ENCODE results near the gene KCNG2.

The KCNG2 gene

DNA sequence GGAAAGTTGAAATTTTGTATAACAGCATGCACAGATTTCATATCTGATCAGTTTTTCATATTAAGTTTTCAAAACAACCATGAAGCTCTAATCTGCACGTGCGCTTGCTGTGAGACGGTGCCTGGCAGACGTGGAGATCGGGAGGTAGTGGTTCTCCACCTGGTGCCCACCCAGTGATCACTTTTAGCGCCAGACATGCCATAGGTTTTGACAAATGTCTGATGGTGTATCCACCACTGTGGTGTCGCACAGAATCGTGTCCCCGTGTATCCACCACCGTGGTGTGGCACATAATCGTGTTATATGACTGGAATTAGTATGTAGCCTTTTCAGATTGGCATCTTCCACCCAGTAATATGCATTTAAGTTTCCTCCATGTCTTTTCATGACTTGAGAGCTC, 40.9 kb upstream of the KCNG2 start:
- H3K4me3 ChIP-seq (ENCODE audit: low read length in 2 of 2): no peak overlapping the region
- H3K4me2 ChIP-seq (ENCODE audit: insufficient read depth, low read length, poor library complexity, severe bottlenecking): no peak overlapping the region
- no peak overlapping the region for H2AFZ ChIP-seq (ENCODE audit: low read length)
- H3K27me3 ChIP-seq (ENCODE audit: control insufficient read depth in 3 of 3, insufficient read depth in 3 of 3, low read depth in 1 of 3, low read length in 3 of 3): no peaks in the 10 kb centered on the region
- no peak overlapping the region for H2BK5ac ChIP-seq (ENCODE audit: low read length)
- H2BK120ac ChIP-seq (ENCODE audit: low read depth, low read length): no peak overlapping the region
- H3K27ac ChIP-seq (replicated peaks; ENCODE audit: low read length): no peak overlapping the region
- H2BK15ac ChIP-seq (ENCODE audit: low read length): no peak overlapping the region
- no peaks in the 10 kb centered on the region for H3K4me1 ChIP-seq (ENCODE audit: control insufficient read depth in 2 of 2, insufficient read depth in 1 of 2, low read depth in 1 of 2, low read length in 2 of 2)
- no peak overlapping the region for H3K18ac ChIP-seq (ENCODE audit: low read length)
- no CpG with 5 or more reads among the region's 11 CpGs for WGBS, 2 donors (ENCODE audit: extremely low coverage in 2 of 2, insufficient read length in 2 of 2, insufficient replicate concordance in 1 of 2)
- no peak overlapping the region for H3K14ac ChIP-seq (ENCODE audit: low read length)
- no peak overlapping the region for H3K4ac ChIP-seq (ENCODE audit: low read length)
- no peak overlapping the region for H2AK5ac ChIP-seq (ENCODE audit: low read depth, low read length)
- no peak overlapping the region for H3K9ac ChIP-seq (ENCODE audit: low read depth, low read length, poor library complexity)
- no peak overlapping the region for H4K91ac ChIP-seq (ENCODE audit: low read depth, low read length, poor library complexity)
- H3K9me3 ChIP-seq (replicated peaks in 1 of 2; ENCODE audit: control insufficient read depth in 2 of 2, insufficient read depth in 1 of 2, low read depth in 1 of 2, low read length in 2 of 2): peaks cover 3 to 4% of the 10 kb centered on the region in 2 donors
- no peak for DNase-seq (ENCODE audit: low spot score)
- H3K23ac ChIP-seq (ENCODE audit: low read depth, low read length, poor library complexity): no peak overlapping the region
- no peak overlapping the region for H4K8ac ChIP-seq (ENCODE audit: low read depth, low read length)
- no peaks in the 10 kb centered on the region for H3K79me1 ChIP-seq (ENCODE audit: low read depth, low read length)
- H2BK12ac ChIP-seq (ENCODE audit: low read length): no peak overlapping the region
- H3K36me3 ChIP-seq (replicated peaks in 1 of 2; ENCODE audit: control insufficient read depth in 2 of 2, insufficient read depth in 2 of 2, low read length in 2 of 2): peaks cover 16 to 30% of the 10 kb centered on the region in 2 donors

DNA sequence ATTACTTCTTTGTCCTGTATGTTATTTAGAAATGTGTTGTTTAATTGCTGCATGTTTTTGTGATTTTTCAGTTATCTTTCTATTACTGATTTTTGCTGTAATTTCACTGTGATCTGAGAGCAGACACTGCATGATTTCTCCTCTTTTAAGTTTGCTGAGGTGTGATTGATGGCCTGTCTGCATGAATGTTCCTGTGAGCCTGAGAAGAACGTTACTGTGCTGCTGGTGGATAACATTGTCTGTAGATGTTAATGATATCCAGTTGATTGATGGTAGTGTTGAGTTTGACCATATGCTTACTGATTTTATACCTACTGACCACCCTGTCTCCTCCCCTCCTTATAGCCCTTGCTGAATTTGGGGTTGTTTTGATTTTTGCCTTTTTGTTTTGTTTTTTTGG, 37.4 kb upstream of the KCNG2 start:
- Histone ChIP-seq H2BK120ac (ENCODE audit: low read depth, low read length) (no peak overlapping the region), H3K27ac (replicated peaks; ENCODE audit: low read length) (no peak overlapping the region), H2AK5ac (ENCODE audit: low read depth, low read length) (no peak overlapping the region), H3K36me3 (replicated peaks in 1 of 2; ENCODE audit: control insufficient read depth in 2 of 2, insufficient read depth in 2 of 2, low read length in 2 of 2) (peaks cover 0 to 8% of the 10 kb centered on the region in 2 donors), H3K4ac (ENCODE audit: low read length) (no peak overlapping the region), H3K9me3 (replicated peaks in 1 of 2; ENCODE audit: control insufficient read depth in 2 of 2, insufficient read depth in 1 of 2, low read depth in 1 of 2, low read length in 2 of 2) (peaks cover 4 to 5% of the 10 kb centered on the region in 2 donors), H2BK12ac (ENCODE audit: low read length) (no peak overlapping the region), H3K27me3 (ENCODE audit: control insufficient read depth in 3 of 3, insufficient read depth in 3 of 3, low read depth in 1 of 3, low read length in 3 of 3) (no peaks in the 10 kb centered on the region), H4K91ac (ENCODE audit: low read depth, low read length, poor library complexity) (no peak overlapping the region), H2BK15ac (ENCODE audit: low read length) (no peak overlapping the region), H2AFZ (ENCODE audit: low read length) (no peak overlapping the region), H2BK5ac (ENCODE audit: low read length) (no peak overlapping the region), H3K79me1 (ENCODE audit: low read depth, low read length) (no peaks in the 10 kb centered on the region), H3K9ac (ENCODE audit: low read depth, low read length, poor library complexity) (no peak overlapping the region), H3K4me2 (ENCODE audit: insufficient read depth, low read length, poor library complexity, severe bottlenecking) (no peak overlapping the region), H3K18ac (ENCODE audit: low read length) (no peak overlapping the region), H4K8ac (ENCODE audit: low read depth, low read length) (no peak overlapping the region), H3K14ac (ENCODE audit: low read length) (no peak overlapping the region), H3K4me1 (ENCODE audit: control insufficient read depth in 2 of 2, insufficient read depth in 1 of 2, low read depth in 1 of 2, low read length in 2 of 2) (no peaks in the 10 kb centered on the region), H3K23ac (ENCODE audit: low read depth, low read length, poor library complexity) (no peak overlapping the region), H3K4me3 (ENCODE audit: low read length in 2 of 2) (no peak overlapping the region)
- DNase-seq (ENCODE audit: low spot score): no peak
- WGBS, 2 donors (ENCODE audit: extremely low coverage in 2 of 2, insufficient read length in 2 of 2, insufficient replicate concordance in 1 of 2): no CpG with 5 or more reads among the region's 1 CpG

- no peak overlapping the region for H2BK12ac ChIP-seq (ENCODE audit: low read length)
- no peak overlapping the region for H3K9ac ChIP-seq (ENCODE audit: low read depth, low read length, poor library complexity)
- H2AFZ ChIP-seq (ENCODE audit: low read length): no peak overlapping the region
- no peak overlapping the region for H2BK15ac ChIP-seq (ENCODE audit: low read length)
- H2BK120ac ChIP-seq (ENCODE audit: low read depth, low read length): no peak overlapping the region
- no peak overlapping the region for H2AK5ac ChIP-seq (ENCODE audit: low read depth, low read length)
- no peaks in the 10 kb centered on the region for H3K27me3 ChIP-seq (ENCODE audit: control insufficient read depth in 3 of 3, insufficient read depth in 3 of 3, low read depth in 1 of 3, low read length in 3 of 3)
- no CpG with 5 or more reads among the region's 1 CpG for WGBS, 2 donors (ENCODE audit: extremely low coverage in 2 of 2, insufficient read length in 2 of 2, insufficient replicate concordance in 1 of 2)
- no peak overlapping the region for H3K4me2 ChIP-seq (ENCODE audit: insufficient read depth, low read length, poor library complexity, severe bottlenecking)
- peaks cover 0 to 4% of the 10 kb centered on the region in 2 donors for H3K36me3 ChIP-seq (replicated peaks in 1 of 2; ENCODE audit: control insufficient read depth in 2 of 2, insufficient read depth in 2 of 2, low read length in 2 of 2)
- H4K91ac ChIP-seq (ENCODE audit: low read depth, low read length, poor library complexity): no peak overlapping the region
- no peak overlapping the region for H3K23ac ChIP-seq (ENCODE audit: low read depth, low read length, poor library complexity)
- H4K8ac ChIP-seq (ENCODE audit: low read depth, low read length): no peak overlapping the region
- no peak overlapping the region for H3K18ac ChIP-seq (ENCODE audit: low read length)
- no peaks in the 10 kb centered on the region for H3K79me1 ChIP-seq (ENCODE audit: low read depth, low read length)
- peaks cover 4 to 5% of the 10 kb centered on the region in 2 donors for H3K9me3 ChIP-seq (replicated peaks in 1 of 2; ENCODE audit: control insufficient read depth in 2 of 2, insufficient read depth in 1 of 2, low read depth in 1 of 2, low read length in 2 of 2)
- H3K4me3 ChIP-seq (ENCODE audit: low read length in 2 of 2): no peak overlapping the region
- no peak overlapping the region for H3K4ac ChIP-seq (ENCODE audit: low read length)
- no peak overlapping the region for H3K14ac ChIP-seq (ENCODE audit: low read length)
- H2BK5ac ChIP-seq (ENCODE audit: low read length): no peak overlapping the region
- no peak overlapping the region for H3K27ac ChIP-seq (replicated peaks; ENCODE audit: low read length)
- no peak for DNase-seq (ENCODE audit: low spot score)
- H3K4me1 ChIP-seq (ENCODE audit: control insufficient read depth in 2 of 2, insufficient read depth in 1 of 2, low read depth in 1 of 2, low read length in 2 of 2): peaks cover 0 to 1% of the 10 kb centered on the region in 2 donors
These were observed 36.9 kb upstream of the KCNG2 start for GRCh38 chr18:79760881-79761280.

DNA sequence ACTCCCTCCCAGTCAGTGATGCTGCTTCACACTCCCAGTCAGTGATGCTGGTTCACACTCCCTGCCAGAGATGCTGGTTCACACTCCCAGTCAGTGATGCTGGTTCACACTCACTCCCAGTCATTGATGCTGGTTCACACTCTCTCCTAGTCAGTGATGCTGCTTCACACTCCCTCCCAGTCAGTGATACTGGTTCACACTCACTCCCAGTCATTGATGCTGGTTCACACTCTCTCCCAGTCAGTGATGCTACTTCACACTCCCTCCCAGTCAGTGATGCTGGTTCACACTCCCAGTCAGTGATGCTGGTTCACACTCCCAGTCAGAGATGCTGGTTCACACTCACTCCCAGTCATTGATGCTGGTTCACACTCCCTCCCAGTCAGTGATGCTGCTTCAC, 34.3 kb upstream of the KCNG2 start:
- H3K27me3 ChIP-seq (ENCODE audit: control insufficient read depth in 3 of 3, insufficient read depth in 3 of 3, low read depth in 1 of 3, low read length in 3 of 3): no peaks in the 10 kb centered on the region
- H3K4ac ChIP-seq (ENCODE audit: low read length): no peak overlapping the region
- H2AK5ac ChIP-seq (ENCODE audit: low read depth, low read length): no peak overlapping the region
- no peaks in the 10 kb centered on the region for H3K79me1 ChIP-seq (ENCODE audit: low read depth, low read length)
- no peak overlapping the region for H4K91ac ChIP-seq (ENCODE audit: low read depth, low read length, poor library complexity)
- no peak overlapping the region for H2AFZ ChIP-seq (ENCODE audit: low read length)
- peaks cover 0 to 8% of the 10 kb centered on the region in 2 donors for H3K4me1 ChIP-seq (ENCODE audit: control insufficient read depth in 2 of 2, insufficient read depth in 1 of 2, low read depth in 1 of 2, low read length in 2 of 2)
- H3K9ac ChIP-seq (ENCODE audit: low read depth, low read length, poor library complexity): no peak overlapping the region
- H2BK12ac ChIP-seq (ENCODE audit: low read length): no peak overlapping the region
- peak overlapping the region; percentile 54 for H2BK120ac ChIP-seq (ENCODE audit: low read depth, low read length)
- H3K23ac ChIP-seq (ENCODE audit: low read depth, low read length, poor library complexity): no peak overlapping the region
- no peak overlapping the region for H4K8ac ChIP-seq (ENCODE audit: low read depth, low read length)
- H3K4me2 ChIP-seq (ENCODE audit: insufficient read depth, low read length, poor library complexity, severe bottlenecking): no peak overlapping the region
- H3K14ac ChIP-seq (ENCODE audit: low read length): no peak overlapping the region
- DNase-seq (ENCODE audit: low spot score): no peak
- H2BK15ac ChIP-seq (ENCODE audit: low read length): no peak overlapping the region
- no peak overlapping the region for H3K4me3 ChIP-seq (ENCODE audit: low read length in 2 of 2)
- H3K27ac ChIP-seq (replicated peaks; ENCODE audit: low read length): no peak overlapping the region
- no peak overlapping the region for H3K18ac ChIP-seq (ENCODE audit: low read length)
- peaks cover 5 to 6% of the 10 kb centered on the region in 2 donors for H3K9me3 ChIP-seq (replicated peaks in 1 of 2; ENCODE audit: control insufficient read depth in 2 of 2, insufficient read depth in 1 of 2, low read depth in 1 of 2, low read length in 2 of 2)
- H3K36me3 ChIP-seq (replicated peaks in 1 of 2; ENCODE audit: control insufficient read depth in 2 of 2, insufficient read depth in 2 of 2, low read length in 2 of 2): no peaks in the 10 kb centered on the region
- no peak overlapping the region for H2BK5ac ChIP-seq (ENCODE audit: low read length)

Data from neuronal stem cell (in vitro differentiated cells).